COR-L47 (cell line): Measurements from ENCODE around the gene HYAL1.
A peak's percentile ranks its signal among the peaks of the same experiment; 100 is the strongest.

Source experiments
- DNase-seq: peaks from one replicate; lab custom pipeline; 2025; lab: John Stamatoyannopoulos, UW

The HYAL1 gene, protein sequence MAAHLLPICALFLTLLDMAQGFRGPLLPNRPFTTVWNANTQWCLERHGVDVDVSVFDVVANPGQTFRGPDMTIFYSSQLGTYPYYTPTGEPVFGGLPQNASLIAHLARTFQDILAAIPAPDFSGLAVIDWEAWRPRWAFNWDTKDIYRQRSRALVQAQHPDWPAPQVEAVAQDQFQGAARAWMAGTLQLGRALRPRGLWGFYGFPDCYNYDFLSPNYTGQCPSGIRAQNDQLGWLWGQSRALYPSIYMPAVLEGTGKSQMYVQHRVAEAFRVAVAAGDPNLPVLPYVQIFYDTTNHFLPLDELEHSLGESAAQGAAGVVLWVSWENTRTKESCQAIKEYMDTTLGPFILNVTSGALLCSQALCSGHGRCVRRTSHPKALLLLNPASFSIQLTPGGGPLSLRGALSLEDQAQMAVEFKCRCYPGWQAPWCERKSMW

DNA sequence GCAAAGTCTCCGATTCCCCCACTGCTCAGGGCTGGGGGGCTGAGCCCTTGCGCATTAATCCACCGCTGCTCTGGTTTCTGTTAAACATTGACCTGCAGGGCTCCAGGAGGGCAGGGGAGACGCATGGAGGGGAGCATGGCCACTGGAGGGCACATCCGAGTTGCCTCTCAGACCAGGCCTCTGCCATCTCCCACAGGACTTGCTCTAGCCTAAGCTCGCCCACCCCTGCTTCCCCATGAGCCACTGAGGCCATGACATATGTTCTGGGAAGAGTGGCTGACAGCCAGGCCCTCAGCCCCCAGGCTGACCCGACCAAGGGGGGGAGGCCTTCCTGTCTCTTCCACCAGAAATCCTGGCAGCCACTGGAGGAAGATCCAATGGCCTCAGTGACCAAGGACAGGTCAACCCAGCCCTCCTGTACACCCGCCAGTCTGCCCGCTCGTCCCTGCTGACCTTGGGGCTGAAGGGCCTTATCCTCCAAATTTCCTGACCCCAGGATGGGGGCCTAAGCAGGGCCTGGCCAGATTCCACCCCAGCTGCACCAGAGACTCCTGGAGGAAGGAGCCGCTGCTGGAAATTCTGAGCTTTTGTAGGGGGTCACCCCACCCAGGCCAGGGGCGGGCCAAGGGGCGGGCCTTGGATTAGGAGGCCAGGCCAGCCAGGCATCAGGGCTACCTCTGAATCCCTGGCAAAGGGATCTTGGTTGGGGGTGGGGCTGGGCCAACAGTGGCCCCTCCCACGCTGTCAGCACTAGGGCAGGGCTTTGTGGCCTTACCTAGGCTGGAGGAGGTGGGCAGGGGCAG lies at the start of gene HYAL1:
TSS of gene HYAL1 (minus strand) at position 562 of the 803 bp plus-strand sequence. CDS start 618 bp downstream, outside the sequence.
- no peak for DNase-seq

- DNase-seq, result no peak
These were observed 49.4 kb upstream of the HYAL1 start for GRCh38 chr3:50352781-50353180.

DNA sequence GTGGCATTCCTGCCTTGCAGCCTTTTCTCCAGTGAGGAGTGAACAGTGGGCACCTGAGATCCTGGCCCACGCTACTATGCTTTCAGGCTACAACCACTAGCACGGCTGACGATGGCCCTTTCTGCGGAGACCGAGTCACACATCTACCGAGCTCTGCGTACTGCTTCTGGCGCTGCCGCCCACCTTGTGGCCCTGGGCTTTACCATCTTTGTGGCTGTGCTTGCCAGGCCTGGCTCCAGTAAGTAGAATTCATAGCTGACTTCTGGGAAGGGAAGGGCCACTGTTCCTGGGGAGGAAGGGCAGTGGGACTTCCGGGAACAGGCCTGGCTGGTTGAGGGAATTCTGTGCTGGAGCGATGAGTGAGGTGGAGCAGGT lies 47.9 kb upstream of the HYAL1 start:
- DNase-seq, result no peak

GRCh38 chr3:50350527-50351322 lies 47.4 kb upstream of the HYAL1 start, which contains the start of the genes CYB561D2 and NPRL2:
Gene CYB561D2, plus strand, starts transcription at chr3:50350862. Its CDS starts 572 bp downstream, at chr3:50351434.
Gene NPRL2, minus strand, starts transcription at chr3:50350775. Its CDS starts 123 bp downstream, at chr3:50350652.
- peak; percentile 72 for DNase-seq

DNA sequence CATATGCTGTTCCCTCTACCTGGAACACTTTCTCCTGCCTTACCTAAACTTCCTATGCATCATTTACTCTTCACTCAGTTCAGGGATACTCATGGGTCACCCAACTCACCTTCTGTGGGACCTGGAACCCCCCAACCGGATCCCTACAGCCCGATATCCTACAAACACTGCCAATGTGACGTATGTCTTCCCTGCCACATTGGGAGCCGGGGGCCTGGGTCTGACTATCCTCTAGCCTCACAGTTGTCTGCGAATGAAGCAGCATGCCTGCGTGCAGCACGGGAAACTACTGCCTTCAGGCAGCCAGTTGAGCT lies 46.8 kb upstream of the HYAL1 start:
- DNase-seq, result no peak

DNA sequence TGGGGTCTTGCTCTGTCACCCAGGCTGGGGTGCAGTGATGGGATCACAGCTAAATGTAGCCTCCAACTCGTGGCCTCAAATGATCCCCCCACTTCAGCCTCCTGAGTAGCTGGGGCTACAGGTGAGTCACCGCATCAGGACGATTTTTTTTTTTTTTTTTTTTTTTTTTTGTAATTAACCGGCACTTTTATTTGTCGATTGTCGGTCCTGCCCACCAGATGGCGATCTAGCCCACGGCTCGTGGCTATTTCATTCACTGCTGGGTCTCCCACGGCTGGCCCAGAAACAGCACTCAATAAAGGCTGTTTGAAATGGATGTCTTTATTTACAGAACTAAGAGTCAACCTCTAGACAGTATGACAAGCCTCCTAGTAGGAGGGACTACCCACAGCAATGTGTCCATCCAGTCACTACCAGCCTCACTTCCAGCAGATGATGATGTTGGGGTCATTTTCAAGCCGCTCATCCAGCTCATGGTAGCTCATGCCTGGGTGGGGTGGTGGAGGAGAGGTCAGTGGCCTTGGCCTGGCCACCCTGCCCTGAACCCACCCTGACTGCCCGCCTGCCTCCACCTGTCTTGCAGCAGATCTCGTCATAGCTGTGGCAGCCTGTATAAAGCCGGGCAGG lies 43.9 kb upstream of the HYAL1 start:
- DNase-seq, result peak; percentile 46

DNA sequence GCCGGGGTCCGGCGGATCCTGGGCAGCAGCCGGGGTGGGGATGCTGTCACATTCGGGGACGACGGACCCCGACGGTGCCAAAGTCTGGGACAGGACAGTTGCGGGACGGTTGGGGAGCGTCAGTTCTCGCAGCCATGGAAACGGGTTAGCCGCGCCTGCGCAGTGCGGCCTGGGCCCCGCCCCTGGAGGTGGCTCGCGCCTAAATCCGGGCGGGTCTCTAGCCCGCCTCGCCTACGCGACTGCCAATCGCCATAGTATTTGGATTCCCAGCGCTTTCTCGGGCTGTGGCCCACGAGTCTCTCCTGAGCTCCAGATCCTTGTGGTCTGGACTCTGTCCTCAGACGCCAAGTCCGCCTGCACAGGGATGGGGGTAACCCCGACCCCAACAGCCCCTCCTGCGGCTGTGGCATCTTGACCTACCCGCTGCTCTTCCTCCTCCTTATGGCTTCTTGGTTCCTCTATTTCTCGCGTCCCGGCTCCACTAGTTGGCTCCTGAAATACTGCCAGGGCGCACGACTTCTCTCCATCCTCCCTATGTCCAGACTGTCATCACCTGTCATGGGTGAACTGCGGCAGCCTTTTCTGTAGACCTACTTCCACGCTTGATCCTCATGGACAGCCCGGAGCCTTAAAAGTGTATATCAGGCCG lies 42.3 kb upstream of the HYAL1 start, which contains the start of gene ZMYND10:
TSS of gene ZMYND10 (minus strand) at position 147 of the 649 bp plus-strand sequence. CDS start 153 bp downstream, outside the sequence.
- peak; percentile 5 for DNase-seq

- no peak for DNase-seq
These were observed 41.6 kb upstream of the HYAL1 start for GRCh38 chr3:50345008-50345407.

- DNase-seq, result no peak
These were observed 39.6 kb upstream of the HYAL1 start for GRCh38 chr3:50342813-50343633.

DNA sequence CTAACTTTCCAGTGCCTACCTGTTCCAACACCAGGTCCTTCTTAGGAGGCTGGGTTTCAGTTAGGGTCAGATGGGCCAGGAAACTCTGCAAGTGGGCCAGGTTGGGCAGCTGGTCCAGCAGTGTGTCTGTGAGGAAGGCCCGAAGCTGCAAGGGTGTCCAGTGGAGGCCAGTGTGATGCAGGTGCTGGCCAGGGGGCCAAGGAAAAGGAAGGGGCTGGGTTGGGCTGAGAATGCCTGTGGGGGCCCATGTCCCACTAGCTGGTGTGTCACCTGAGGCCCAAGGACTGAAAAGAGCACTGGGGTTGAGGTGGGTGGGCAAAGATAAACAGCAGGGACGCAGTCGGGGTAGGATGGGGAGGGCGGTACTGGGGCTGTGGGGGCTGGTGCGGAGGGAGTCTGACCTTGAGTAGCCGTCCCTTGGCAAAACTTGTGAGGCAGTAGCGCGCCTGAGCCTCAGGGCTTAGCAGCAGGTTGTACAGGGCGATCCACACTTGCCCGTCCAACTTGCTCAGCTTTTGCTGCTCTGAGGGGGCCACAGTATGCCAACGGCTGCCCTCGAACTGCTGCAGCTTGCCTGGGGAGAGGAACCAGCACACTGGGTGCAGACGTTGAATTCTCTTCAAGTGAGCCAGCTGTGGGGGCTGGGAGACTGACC lies 38.7 kb upstream of the HYAL1 start:
- DNase-seq, result no peak

GRCh38 chr3:50341537-50341936 lies 38.2 kb upstream of the HYAL1 start:
- no peak for DNase-seq

DNA sequence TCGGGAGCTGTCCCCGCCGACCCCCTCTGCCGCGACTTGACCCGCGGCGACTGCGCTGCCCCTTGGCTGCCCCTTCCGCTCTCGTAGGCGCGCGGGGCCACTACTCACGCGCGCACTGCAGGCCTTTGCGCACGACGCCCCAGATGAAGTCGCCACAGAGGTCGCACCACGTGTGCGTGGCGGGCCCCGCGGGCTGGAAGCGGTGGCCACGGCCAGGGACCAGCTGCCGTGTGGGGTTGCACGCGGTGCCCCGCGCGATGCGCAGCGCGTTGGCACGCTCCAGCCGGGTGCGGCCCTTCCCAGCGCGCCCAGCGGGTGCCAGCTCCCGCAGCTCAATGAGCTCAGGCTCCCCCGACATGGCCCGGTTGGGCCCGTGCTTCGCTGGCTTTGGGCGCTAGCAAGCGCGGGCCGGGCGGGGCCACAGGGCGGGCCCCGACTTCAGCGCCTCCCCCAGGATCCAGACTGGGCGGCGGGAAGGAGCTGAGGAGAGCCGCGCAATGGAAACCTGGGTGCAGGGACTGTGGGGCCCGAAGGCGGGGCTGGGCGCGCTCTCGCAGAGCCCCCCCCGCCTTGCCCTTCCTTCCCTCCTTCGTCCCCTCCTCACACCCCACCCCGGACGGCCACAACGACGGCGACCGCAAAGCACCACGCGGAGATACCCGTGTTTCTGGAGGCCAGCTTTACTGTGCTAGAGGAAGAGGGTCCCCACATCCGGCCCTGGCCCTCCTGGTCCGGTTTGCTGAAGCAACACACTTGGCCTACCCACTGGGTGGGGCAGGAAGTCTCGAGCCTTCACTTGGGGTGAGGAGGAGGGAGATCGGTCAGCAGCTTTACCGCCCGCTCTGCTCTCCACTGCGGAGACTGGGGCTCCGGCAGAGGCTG lies 37.3 kb upstream of the HYAL1 start, which contains the start of gene RASSF1:
TSS of gene RASSF1 (minus strand) at position 389 of the 882 bp plus-strand sequence. CDS start at position 358, 31 bp downstream.
- DNase-seq, result no peak

- no peak for DNase-seq
These were observed 36.7 kb upstream of the HYAL1 start for GRCh38 chr3:50340147-50340447.

DNA sequence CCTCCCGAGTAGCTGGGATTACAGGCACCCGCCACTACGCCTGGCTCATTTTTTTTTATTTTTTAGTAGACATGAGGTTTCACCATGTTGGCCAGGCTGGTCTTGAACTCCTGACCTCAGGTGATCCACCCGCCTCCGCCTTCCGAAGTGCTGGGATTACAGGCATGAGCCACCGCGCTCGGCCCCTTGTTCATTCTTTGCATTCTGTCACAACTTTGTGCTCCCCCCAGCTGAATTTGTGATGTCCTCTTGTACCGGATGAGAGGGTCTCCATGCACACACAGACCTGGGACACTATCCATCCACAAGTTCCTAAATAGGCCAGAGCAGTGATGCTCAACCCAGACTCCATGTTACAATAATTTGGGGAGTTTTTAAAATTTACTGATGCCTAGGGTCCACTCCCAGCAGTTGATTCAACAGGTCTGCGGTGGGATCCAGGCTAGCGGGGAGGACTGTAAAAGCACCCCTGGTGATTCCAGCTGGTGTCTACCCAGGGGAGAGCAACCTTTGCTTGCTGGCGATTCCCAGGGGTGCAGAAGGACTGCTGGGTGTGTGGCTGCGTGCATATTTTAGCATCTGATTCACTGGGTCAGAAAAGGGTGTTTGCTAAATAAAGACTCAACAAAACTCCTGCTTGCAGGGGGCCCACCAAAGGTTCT lies 36.2 kb upstream of the HYAL1 start:
- no peak for DNase-seq

- DNase-seq, result no peak
These were observed 35.6 kb upstream of the HYAL1 start for GRCh38 chr3:50338965-50339364.

- peak; percentile 90 for DNase-seq
These were observed 33.9 kb upstream of the HYAL1 start for GRCh38 chr3:50337175-50337861.

GRCh38 chr3:50336452-50337174 lies 33.2 kb upstream of the HYAL1 start:
- DNase-seq, result no peak
